Transverse colon (tissue), 4 donors: Measurements from ENCODE around the gene PGD. TPM values are rescaled to one million over a fixed set of nuclear protein-coding genes. Genes with fewer than 3 reads are reported as not detected.

Experiments
- DNase-seq: peaks from one replicate; pipeline ENCODE4 v3.0.0-alpha.2; 2019
- H3K27ac ChIP-seq, 4 donors: fragments of 200-600 bp; sonication (generic); 2 replicates each; pipeline ENCODE4 v1.5.1; 2016 to 2018; ENCODE audit warnings: inconsistent platforms in 4 of 4
- H3K27me3 ChIP-seq: fragments of 200-600 bp; sonication (generic); 2 replicates; pipeline ENCODE4 v1.5.1; 2017; ENCODE audit warnings: inconsistent platforms
- H3K36me3 ChIP-seq, 4 donors: fragments of 200-600 bp; sonication (generic); 2 replicates each; pipeline ENCODE4 v1.5.1; 2017 to 2019; ENCODE audit warnings: inconsistent platforms in 4 of 4
- H3K4me1 ChIP-seq, 4 donors: fragments of 200-600 bp; sonication (generic); 2 replicates each; pipeline ENCODE4 v1.5.1; 2017 to 2020; ENCODE audit warnings: inconsistent platforms in 4 of 4
- H3K4me3 ChIP-seq, 4 donors: fragments of 200-600 bp; sonication (generic); 1 replicate in 1 of 4; 2 replicates in 3 of 4; pipeline versions ENCODE4 v1.5.1 to v1.6.1; 2017 to 2019; ENCODE audit warnings: inconsistent platforms in 4 of 4
- H3K9me3 ChIP-seq, 2 donors: fragments of 200-600 bp; sonication (generic); 2 replicates each; pipeline ENCODE4 v1.5.1; 2017 to 2019; ENCODE audit warnings: inconsistent platforms in 2 of 2
- EP300 ChIP-seq: sonication (generic); formaldehyde crosslinking; IDR thresholded peaks from one replicate; pipeline ENCODE4 v1.6.1; 2017; ENCODE audit warnings: antibody characterized with exemption, low read depth
- POLR2A ChIP-seq: fragments of 450-650 bp; IDR thresholded peaks from one replicate; pipeline ENCODE4 v1.6.1; 2016; ENCODE audit warnings: antibody characterized with exemption, mild to moderate bottlenecking, moderate library complexity
- POLR2AphosphoS5 ChIP-seq, 3 donors: sonication (generic); formaldehyde crosslinking; IDR thresholded peaks; one replicate each; pipeline ENCODE4 v1.6.1; 2016; ENCODE audit warnings: antibody characterized with exemption in 3 of 3
- WGBS, 2 donors: methylation state at CpG; one replicate each; pipeline ENCODE4 v1.1.5; 2018; ENCODE audit warnings: low coverage in 1 of 2; 5-methylcytosine and 5-hydroxymethylcytosine counted together
- in situ Hi-C, 4 donors: fragments of 200-750 bp; cut with MboI; loops; one replicate each; pipeline versions ENCODE4 v1.15.0 to v1.15.1; 2017; ENCODE audit warnings: low sequenced_read_pairs in 3 of 4, low pct_ligation_motif_present in 1 of 4, low pct_unique_long_range_greater_than_20kb in 1 of 4
- intact Hi-C: fragments of 100-400 bp; cut with DNase I; formaldehyde crosslinking; loops from one replicate; pipeline ENCODE4 v1.15.1; 2023; ENCODE audit warnings: low total_unique reads
- total RNA-seq, 4 donors: library from RNA; depleted of rRNA; stranded (reverse); fragments of >200 nt; gene quantifications; one replicate each; pipeline ENCODE4 v1.1.0, GENCODE V29; 2016
- TF ChIP-seq, protein P1 (sequence below), 5 experiments: fragments of 200-600 bp in 3 of 5; fragments of 450-650 bp in 2 of 5; sonication (generic) in 3 of 5; IDR thresholded peaks; 1 replicate in 2 of 5; 2 replicates in 3 of 5; pipeline ENCODE4 v1.5.1; 2016 to 2017; ENCODE audit warnings: antibody characterized with exemption in 5 of 5, inconsistent platforms in 3 of 5, mild to moderate bottlenecking in 2 of 5, moderate library complexity in 1 of 5

The PGD gene
- total RNA-seq, 4 donors from 2014 or later, result 15.7 to 73.0 (median 66.1) TPM

DNA sequence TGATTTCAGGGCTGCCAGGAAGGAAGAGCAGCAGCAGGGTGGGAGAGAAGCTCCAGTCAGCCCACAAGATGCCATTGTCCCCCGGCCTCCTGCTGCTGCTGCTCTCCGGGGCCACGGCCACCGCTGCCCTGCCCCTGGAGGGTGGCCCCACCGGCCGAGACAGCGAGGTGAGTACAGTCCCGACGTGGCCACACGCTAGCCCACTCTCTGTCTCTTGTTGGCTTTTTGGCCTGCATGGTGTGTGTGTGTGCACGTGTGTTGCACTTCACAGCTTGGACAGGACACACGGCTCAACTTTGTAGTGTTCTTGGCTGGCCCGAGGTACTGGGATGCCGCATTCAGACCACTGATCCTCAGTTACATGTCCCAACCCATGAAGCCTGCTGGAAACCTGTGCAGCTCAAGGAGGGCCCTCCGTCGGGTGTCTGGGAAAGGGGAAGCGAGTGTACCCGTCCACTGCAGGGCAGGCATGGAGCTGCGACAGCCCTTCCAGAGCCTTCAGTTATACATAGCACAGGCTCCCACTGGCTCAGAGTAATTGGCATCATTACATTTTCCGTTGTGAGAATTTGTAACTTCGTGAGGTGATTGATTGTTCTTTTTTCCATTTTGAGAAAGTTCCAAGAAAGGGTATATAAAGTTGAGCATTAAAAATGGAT is 51.4 kb downstream of the PGD start:
- H3K27me3 ChIP-seq, result no peaks in the 10 kb centered on the region
- TF ChIP-seq EP300, result no peak
- TF ChIP-seq POLR2AphosphoS5 (IDR thresholded peaks at IDR 0.05), result no peak
- TF ChIP-seq POLR2A, result no peak
- TF ChIP-seq, protein P1, sequence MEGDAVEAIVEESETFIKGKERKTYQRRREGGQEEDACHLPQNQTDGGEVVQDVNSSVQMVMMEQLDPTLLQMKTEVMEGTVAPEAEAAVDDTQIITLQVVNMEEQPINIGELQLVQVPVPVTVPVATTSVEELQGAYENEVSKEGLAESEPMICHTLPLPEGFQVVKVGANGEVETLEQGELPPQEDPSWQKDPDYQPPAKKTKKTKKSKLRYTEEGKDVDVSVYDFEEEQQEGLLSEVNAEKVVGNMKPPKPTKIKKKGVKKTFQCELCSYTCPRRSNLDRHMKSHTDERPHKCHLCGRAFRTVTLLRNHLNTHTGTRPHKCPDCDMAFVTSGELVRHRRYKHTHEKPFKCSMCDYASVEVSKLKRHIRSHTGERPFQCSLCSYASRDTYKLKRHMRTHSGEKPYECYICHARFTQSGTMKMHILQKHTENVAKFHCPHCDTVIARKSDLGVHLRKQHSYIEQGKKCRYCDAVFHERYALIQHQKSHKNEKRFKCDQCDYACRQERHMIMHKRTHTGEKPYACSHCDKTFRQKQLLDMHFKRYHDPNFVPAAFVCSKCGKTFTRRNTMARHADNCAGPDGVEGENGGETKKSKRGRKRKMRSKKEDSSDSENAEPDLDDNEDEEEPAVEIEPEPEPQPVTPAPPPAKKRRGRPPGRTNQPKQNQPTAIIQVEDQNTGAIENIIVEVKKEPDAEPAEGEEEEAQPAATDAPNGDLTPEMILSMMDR (IDR thresholded peaks at IDR 0.05), result no peak
- H3K27ac ChIP-seq, result no peak overlapping the region
- H3K9me3 ChIP-seq, result no peaks in the 10 kb centered on the region
- H3K36me3 ChIP-seq, result no peaks in the 10 kb centered on the region
- H3K4me1 ChIP-seq, result no peaks in the 10 kb centered on the region
- DNase-seq, result no peak
- in situ Hi-C loops (no loop called here), intact Hi-C loops (no loop called here)
- 60 to 82% methylated on average over 1 to 20 of the region's 21 CpGs for WGBS, 2 donors
- H3K4me3 ChIP-seq, result no peak overlapping the region

DNA sequence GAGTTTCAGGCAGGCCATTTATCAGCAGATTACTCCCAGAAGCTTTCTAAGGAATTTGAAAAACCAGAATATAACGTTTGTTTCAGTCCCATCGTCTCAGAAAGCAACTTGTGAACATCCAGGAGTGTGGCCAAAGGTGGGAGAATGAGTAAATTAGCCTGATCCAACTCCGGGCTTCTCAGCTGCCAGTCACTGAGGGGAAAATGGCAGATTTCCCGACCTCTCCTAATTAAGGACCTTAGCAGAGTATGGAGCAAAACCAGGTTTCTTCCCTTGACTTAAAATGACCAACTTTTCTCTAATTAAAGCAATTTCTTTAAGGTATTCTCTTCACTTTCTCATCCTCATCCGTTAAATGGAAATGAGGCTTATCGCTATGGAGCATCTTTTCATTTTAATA is 52.0 kb downstream of the PGD start:
- H3K9me3 ChIP-seq, result no peaks in the 10 kb centered on the region
- no peaks in the 10 kb centered on the region for H3K36me3 ChIP-seq
- no peak for DNase-seq
- H3K4me3 ChIP-seq, result no peak overlapping the region
- in situ Hi-C loops (no loop called here), intact Hi-C loops (no loop called here)
- no peaks in the 10 kb centered on the region for H3K4me1 ChIP-seq
- 57 to 59% methylated on average over 6 of the region's 6 CpGs for WGBS, 2 donors
- TF ChIP-seq POLR2AphosphoS5 (IDR thresholded peaks at IDR 0.05), result no peak
- TF ChIP-seq, protein P1 (IDR thresholded peaks at IDR 0.05), result no peak
- no peak for TF ChIP-seq EP300
- TF ChIP-seq POLR2A, result no peak
- H3K27ac ChIP-seq, result no peak overlapping the region
- H3K27me3 ChIP-seq, result no peaks in the 10 kb centered on the region

DNA sequence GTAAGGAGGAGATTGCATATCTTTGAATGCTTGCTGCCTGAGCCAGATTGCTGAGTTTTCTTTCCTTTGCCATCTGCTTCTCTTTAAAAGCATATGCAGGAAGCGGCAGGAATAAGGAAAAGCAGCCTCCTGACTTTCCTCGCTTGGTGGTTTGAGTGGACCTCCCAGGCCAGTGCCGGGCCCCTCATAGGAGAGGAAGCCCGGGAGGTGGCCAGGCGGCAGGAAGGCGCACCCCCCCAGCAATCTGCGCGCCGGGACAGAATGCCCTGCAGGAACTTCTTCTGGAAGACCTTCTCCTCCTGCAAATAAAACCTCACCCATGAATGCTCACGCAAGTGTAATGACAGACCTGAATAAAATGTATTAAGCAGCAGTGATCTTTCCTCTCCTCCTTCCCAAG is 52.4 kb downstream of the PGD start:
- H3K4me3 ChIP-seq, result no peak overlapping the region

DNA sequence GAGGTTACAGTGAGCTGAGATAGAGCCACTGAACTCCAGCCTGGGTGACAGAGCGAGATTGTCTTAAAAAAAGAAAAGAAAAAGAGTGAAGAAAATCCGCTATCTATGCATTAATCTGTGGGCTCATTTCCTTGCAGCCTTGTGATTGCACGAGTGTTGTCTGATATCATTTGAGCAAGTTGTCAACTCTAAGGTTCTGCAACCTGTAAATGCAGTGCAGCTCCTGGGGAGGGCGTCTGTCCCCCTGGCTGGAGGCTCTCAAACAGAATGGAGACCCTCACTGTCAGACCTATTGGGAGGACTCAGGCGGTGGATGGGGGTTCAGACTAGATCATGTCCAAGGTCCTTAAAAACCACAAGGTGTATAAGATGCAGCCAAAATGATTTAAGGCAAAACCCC is 57.2 kb downstream of the PGD start:
- intact Hi-C loops (no loop called here), in situ Hi-C loops (no loop called here)
- Histone ChIP-seq H3K36me3 (no peaks in the 10 kb centered on the region), H3K27me3 (no peaks in the 10 kb centered on the region), H3K4me3 (no peak overlapping the region), H3K9me3 (no peaks in the 10 kb centered on the region), H3K4me1 (no peaks in the 10 kb centered on the region), H3K27ac (no peak overlapping the region)
- TF ChIP-seq POLR2A (no peak), EP300 (no peak), POLR2AphosphoS5 (IDR thresholded peaks at IDR 0.05) (no peak)
- TF ChIP-seq, protein P1 (IDR thresholded peaks at IDR 0.05), result no peak
- no peak for DNase-seq
- WGBS, 2 donors, result 80 to 89% methylated on average over 2 to 5 of the region's 5 CpGs

More for the DNA sequence above, 52.4 kb downstream of the PGD start:
- 23 to 60% methylated on average over 1 to 10 of the region's 10 CpGs for WGBS, 2 donors
- DNase-seq, result no peak
- H3K27ac ChIP-seq, result no peak overlapping the region
- H3K36me3 ChIP-seq, result no peaks in the 10 kb centered on the region
- H3K27me3 ChIP-seq, result no peaks in the 10 kb centered on the region
- TF ChIP-seq, protein P1 (IDR thresholded peaks at IDR 0.05), result no peak
- no peak for TF ChIP-seq POLR2A
- TF ChIP-seq POLR2AphosphoS5 (IDR thresholded peaks at IDR 0.05), result no peak
- no peak for TF ChIP-seq EP300
- no peaks in the 10 kb centered on the region for H3K9me3 ChIP-seq
- no peaks in the 10 kb centered on the region for H3K4me1 ChIP-seq
- intact Hi-C loops, result no loop called here
- in situ Hi-C loops, result no loop called here
